ENCODE measurements around the gene FUT2. TPM values are rescaled to one million over a fixed set of nuclear protein-coding genes. Genes with fewer than 3 reads are reported as not detected.
A peak's percentile ranks its signal among the peaks of the same experiment; 100 is the strongest.
"Not testable (repeated sequence)": the region's sequence is repeated elsewhere in the genome, so short reads cannot be mapped to it uniquely, and the experiment has no call there.

FUT2 gene
- total RNA-seq: under 0.01 TPM

DNA sequence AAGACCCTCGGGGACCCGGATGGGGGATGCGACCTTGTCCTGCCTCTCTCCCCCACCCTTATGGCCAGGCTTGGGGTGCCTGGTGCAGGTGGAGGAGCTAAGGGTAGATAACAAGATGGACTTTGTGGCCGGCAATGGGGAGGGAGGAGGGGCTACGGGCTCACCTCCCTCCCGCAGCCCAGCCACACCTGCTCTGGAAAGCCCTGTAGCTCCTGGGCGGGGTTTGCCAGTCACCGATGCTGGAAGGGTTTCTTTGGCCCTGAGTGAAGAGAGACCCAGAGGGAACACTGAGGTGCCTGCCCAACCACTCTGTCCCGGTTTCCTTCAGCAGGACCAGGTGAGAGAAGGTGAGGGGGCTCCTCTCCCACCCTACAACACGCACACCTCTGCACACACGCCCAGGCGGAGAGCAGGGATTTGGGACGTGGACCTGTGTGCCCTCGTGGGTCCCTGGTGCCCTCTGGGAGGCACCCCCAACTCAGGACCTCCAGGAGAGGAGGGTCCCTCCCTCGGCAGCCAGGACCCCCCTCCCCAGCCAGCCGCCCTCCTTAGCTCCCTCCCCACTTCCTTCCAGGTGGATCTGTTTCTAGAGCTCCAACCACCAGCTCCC is at the start of gene FUT2:
Gene FUT2, plus strand, starts transcription at position 229 of the 610 bp plus-strand sequence. CDS start 6,986 bp downstream, outside the sequence.
- DNase-seq (ENCODE audit: low read depth in 2 of 3, low spot score in 2 of 3): no peak

DNA sequence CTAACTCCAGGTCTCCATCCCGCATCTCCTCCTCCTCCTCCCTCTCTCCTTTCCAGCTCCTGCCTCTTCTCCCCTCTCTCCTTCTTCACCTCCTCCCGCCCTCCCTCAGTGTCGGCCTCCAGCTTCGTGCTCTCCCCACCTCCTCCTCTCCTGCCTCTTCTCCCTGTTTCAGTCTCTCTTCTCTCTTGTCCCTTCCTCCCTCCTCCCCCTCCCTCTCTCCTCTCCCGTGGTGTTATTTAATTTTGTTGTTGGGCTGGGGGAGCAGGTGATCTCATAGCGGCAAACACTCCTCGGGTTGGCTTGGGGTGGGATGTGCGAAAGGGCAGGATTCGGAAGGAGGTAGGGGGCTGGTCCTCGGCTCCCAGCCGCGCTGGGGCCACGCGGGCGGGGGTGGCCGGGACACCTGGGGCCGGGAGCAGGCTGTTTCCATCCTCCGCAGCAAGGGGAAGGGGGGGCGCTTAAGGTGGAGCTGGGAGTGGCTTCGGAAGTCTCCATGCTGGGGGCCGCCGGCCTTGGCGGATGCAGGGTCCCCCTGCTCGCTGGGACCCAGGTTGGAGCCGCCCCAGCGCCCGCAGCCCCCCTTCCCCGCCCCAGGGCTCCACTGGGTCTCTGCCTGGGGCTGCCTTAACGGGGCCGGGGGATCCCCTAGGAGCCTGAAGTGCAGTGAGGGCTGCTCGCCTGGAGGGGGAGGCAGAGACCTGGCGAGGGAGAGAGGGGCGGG is 49.6 kb upstream of the FUT2 start, which contains the start of gene CA11:
Gene CA11, minus strand, starts transcription at position 187 of the 721 bp plus-strand sequence. CDS start 555 bp downstream, outside the sequence.
- DNase-seq (ENCODE audit: low read depth in 2 of 3, low spot score in 2 of 3): peak; percentile 84 to 94 (median 91)

DNA sequence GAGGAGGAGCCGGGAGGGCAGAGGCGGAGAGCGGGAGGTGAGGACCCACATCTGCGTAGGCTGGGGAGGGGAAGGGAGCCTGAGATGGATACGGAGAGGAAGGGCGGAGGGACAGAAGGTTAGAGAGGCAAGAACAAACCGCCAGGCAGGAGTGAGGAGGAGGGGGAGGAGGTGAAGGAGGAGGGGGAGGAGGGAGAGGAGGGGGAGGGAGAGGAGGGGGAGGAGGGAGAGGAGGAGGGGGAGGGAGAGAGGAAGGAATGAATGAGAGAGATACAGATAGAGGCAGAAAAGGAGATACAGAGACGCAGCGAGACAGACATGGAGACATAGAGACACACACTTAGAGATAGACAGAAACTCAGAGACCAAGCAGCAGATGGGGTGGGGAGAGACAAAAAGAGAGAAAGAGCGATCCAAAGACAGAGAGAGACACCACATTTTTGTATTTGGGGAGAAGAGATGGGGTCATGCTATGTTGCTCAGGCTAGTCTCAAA is 49.0 kb upstream of the FUT2 start:
- no peak for DNase-seq (ENCODE audit: low read depth in 2 of 3, low spot score in 2 of 3)

DNA sequence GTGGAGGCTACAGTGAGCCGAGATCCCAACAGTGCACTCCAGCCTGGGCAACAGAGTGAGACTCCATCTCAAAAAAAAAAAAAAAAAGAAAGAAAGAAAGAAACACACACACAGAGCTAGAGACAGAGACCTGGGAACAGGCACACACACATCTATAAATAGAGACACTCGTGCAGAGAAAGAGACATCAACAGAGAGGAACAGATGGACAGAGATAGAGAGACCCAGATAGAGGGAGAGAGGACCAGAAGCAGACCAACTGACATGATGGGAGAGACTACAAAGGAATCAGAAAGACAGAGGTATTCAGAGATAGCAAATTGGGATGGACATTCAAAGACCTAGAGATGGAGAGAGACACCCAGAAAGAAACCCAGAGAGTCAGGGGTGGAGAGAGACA is 47.6 kb upstream of the FUT2 start:
- no peak for DNase-seq (ENCODE audit: low read depth in 2 of 3, low spot score in 2 of 3)

DNA sequence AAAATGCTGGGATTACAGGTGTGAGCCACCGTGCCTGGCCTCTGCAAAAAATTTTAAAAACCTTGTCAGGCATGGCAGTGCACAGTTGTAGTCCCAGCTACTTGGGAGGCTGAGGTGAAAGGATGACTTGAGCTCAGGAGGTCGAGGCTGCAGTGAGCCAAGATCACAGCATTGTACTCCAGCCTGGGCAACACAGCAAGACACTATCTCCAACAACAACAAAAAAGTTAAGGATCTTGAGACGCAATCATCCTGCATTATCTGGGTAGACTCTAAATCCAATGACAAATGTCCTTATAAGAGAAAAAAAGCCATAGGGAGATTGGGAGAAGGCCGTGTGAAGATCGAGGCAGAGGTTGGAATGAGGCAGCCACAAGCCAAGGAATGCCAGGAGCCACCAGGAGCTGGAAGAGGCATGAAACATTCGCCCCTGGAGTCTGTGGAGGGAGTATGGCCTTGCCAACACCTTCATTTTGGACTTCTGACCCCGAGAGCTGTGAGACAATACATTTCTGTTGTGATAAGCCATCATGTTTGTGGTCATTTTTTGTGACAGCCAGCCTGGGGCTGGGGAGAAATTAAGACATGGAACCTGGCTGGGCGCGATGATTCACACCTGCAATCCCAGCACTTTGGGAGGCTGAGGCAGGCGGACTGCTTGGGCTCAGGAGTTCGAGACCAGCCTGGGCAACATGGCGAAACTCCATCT is 44.6 kb upstream of the FUT2 start:
- no peak for DNase-seq (ENCODE audit: low read depth in 2 of 3, low spot score in 2 of 3)

DNA sequence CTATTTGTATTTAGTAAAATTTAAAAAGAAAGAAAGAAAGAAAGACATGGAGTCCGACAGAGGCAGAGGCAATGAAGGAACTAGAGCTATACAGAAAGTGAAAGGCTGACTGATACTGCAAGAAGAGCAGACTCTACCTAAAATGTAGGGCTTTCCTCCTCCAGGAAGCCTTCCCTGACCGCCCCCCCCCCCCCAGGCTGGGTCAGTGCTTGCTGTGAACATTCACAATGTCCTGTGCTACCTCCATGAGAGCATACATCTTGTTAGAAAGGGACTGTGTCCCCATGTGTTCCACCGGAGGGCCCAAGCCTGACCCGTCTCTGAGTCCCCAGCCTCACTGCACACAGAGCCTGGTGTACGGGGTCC is 44.1 kb upstream of the FUT2 start:
- no peak for DNase-seq (ENCODE audit: low read depth in 2 of 3, low spot score in 2 of 3)

DNA sequence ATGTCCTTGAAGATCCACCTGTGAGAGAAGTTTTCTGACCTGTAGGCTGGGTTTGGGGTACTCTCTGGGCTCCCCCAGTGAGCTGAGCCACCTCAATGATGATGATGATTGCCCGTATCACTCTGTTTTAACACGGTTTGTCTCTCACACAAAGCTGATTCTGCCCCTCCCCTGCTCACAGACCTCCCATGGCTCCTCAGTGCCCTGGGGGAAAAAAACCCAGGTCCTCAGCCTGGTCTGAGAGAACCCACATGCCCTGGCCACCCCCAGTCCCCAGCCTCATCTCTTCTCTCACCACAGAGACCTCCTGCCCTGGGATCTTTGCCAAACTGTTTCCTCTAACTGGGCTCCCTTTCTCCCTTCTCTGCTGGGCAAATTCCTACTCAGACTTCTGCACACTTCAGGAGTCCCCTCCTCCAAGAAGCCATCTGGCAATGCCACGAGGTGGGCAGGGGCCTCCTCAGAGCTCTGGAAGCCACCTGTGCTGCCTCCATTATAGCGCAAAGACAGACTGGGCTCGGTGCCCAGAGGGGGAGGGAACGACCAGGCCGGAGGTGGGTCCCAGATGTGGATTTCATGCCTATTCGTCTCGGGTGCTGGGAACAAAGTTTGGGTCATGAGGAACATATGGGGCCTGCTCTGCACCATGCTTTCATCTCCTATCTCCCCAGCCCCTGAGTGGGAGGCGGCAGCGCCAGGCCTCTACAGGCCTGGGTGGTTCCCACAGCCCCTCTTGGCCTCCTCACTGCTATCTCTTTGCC is 41.3 kb upstream of the FUT2 start:
- DNase-seq (ENCODE audit: low read depth in 2 of 3, low spot score in 2 of 3): no peak

DNA sequence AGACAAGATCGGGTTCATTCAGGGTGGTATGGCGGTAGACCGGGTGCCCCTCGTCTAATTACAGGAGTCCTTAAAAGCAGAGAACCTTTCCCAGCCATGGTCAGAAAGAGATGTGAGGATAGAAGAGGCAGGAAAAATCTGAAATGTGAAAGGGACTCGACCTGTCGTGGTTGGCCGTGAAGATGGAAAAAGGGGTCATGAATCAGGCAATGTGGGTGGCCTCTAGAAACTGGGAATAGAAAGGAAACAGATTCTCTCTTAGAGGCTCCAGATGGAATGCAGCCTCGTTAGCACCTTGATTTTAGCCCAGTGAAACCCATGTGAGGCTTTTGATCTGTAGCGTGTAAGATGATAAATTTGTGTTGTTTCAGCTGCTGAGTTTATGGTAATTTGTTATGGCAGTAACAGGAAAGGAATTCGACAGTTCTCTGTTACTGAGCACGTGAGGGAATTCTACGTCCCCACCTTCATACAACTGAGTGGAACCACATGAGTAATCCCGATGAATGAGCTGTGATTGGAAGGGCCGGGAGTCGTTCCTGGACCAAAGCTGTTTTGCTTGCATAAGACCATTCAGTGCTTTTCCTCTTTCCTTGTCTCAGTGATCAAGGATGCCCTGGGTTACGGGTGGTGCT is 38.8 kb upstream of the FUT2 start:
- no peak for DNase-seq (ENCODE audit: low read depth in 2 of 3, low spot score in 2 of 3)

DNA sequence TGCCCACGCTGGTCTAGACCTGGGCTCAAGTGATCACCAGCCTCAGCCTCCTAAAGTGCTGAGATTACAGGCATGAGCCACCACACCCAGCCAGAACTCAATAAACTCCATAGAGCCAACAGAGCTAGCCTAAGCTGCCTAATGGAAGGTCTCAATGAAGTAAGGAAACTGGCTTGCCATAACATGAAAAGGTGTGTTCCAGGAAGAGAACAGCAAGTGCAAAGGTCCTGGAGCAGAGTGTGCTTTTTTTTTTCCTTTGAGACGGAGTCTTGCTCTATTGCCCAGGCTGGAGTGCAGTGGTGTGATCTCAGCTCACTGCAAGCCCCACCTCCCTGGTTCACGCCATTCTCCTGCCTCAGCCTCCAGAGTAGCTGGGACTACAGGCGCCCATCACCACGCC is 37.9 kb upstream of the FUT2 start:
- DNase-seq (ENCODE audit: low read depth in 2 of 3, low spot score in 2 of 3): not testable (repeated sequence)

DNA sequence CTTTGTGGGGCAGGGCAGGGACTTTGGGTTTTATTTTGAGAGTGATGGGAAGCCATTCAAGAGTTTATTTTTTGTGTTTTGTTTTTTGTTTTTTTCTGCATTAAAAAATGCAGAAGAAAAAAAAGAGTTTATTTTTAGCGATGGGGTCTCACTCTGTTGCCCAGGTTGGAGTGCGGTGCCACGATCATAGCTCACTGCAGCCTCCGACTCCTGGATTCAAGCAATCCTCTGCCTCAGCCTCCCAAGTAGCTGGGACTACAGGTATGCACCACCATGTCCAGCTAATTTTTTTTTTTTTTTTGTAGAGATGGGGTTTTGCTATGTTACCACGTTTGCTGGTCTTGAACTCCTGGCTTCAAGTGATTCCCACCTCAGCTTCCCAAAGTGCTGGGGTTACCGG is 37.3 kb upstream of the FUT2 start:
- DNase-seq (ENCODE audit: low read depth in 2 of 3, low spot score in 2 of 3): no peak

DNA sequence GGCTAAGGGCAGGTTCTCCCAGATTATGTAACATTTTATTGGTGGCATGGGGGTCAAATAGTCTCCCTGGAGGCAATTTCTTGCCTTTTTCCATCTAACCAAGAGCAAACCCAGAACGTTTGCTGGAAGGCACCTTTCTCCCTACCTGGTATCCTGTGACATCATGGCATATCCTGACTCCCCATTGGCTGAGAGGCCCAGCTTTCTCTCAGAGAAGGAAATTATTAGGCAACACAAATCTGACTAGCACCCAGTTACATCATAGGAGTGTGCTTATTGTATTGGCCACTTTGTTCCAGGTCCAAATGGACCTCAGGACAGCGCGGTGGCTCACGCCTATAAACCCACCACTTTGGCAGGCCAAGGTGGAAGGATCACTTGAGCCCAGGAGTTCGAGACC is 36.0 kb upstream of the FUT2 start:
- DNase-seq (ENCODE audit: low read depth in 2 of 3, low spot score in 2 of 3): peak in 1 of 3 donors; percentile 8

DNA sequence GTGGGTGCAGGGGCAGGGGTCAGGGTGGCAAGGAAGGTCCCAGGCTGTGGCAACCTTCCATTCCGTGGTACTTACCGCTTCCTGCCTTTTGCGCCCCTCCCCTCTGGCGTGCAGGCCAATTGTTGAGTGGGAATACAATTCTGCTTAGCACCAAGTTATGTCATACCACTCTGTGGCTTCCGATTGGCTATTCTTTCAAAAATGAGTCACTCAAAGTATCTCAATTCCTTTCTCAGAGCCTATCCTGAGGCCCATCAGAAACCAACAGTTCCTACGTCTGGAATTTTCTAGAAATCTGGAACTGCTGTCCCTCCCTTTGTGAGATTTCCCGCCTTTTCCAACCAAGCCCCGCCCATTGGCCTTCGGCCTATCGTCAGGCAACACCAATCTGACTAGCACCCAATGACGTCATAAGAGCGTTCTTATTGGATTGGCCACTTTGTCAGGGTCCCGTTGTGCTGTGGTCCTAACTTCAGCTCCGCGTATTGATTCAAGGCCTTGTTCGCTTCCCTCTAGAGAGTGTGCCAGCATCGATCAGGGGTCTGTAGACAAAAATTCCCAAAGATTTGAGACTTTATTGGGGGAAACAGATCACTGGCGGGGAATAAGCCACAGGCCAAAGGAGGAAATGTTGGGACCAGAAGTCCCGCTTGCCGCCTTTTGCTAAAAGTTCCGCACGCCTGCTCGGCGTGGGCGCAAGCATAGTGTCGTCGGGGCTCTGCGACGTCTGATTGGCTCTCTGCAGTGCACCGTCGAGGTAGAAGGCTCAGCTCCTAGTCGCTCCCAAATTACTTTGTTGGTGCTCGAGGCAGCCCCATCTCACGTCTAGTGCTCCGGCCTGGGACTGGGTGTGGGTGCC is 34.7 kb upstream of the FUT2 start:
- DNase-seq (ENCODE audit: low read depth in 2 of 3, low spot score in 2 of 3): peak; percentile 63 to 95 (median 88)

DNA sequence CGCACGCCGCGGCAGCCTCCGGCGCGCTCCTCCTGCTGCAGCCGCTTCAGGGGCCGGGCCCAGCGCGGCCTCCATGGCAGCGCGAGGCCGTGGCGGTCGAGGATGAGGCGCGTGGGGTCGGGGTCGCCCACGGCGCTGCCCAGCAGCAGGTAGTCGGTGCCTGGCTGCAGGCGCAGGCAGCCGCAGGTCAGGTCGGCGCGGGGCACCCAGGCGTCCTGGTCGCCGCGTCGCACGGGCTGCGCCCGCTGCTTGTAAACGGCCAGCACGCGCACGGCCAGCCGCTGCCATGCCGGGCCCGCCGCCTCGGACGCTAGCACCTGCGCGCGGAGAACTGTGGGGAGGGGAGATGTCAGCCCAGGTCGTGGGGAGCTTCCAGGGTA is 34.1 kb upstream of the FUT2 start:
- DNase-seq (ENCODE audit: low read depth in 2 of 3, low spot score in 2 of 3): no peak

DNA sequence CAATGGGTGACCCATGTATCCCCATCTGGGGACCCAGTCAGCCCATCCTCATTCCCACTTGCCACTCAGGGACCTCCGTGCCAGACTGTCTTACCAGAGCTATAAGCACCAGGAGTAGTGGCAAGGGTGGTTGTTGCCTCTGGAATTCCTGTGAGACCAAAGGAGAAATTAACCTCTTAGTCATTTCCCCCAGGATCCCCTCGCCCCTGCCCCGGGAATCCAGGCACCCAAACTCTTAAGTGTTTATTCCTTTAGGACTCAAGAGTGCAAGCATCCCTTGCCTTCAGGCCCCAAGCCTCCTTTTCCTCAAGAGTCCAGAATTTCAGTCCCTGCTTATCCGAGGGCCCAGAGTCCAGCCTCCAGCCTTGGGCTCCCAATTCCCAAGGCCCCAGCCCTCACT is 32.1 kb upstream of the FUT2 start:
- no peak for DNase-seq (ENCODE audit: low read depth in 2 of 3, low spot score in 2 of 3)

DNA sequence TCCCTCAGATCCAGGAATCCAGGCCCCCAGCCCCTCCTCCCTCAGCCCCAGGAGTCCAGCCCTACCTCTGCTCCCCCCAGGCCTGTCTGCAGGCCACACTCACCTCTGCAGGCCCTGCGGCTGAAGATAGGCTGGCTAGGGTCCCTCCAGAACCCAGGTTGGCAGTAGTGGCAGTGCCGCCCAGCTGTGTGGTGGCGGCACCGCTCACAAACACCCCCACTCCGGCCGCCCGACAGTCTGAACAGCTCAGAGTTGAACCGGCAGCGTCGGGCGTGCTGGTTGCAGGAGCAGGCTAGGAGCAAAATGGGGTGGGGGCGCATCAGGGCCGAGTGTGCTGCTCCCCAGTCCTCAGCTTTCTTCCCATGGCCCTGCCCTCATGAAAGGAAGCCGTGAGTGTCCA is 31.3 kb upstream of the FUT2 start:
- no peak for DNase-seq (ENCODE audit: low read depth in 2 of 3, low spot score in 2 of 3)

DNA sequence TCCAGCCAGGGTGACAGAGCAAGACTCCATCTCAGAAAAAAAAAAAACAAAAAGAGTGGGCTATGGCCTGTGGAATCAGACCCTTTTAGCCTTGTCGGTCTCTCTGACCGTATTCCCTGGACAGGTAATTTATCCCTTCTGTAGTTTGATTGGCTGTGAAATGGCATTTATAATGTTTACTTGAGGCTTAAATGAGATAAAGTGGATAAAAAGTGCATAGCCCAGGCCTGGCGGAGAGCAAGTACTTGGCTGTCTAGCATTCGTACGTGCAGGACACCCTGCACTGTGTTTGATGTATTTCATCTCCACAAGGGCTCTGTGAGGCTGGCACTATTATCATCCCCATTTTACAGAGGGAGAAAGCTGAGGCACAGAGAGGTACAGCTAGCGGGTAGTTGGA is 30.0 kb upstream of the FUT2 start:
- no peak for DNase-seq (ENCODE audit: low read depth in 2 of 3, low spot score in 2 of 3)

DNA sequence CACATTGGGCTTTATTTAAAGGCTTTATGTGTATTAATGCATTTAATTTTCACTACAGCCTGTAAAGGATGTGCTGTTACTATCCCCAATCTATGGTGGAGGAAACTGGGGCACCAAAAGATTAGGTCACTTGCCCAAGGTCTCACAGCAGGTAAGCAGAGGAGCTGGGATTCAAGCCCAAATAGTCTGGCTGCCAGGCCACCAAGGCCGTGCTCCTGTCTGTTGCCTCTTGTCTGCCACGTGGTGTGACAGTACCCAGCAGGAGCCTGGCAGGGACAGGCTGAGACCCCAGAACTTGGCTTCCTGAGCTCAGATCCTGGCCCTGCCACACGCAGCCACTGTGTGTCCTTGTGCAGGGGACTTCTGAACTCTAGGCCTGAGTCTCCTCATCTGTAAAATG is 27.4 kb upstream of the FUT2 start:
- DNase-seq (ENCODE audit: low read depth in 2 of 3, low spot score in 2 of 3): no peak

DNA sequence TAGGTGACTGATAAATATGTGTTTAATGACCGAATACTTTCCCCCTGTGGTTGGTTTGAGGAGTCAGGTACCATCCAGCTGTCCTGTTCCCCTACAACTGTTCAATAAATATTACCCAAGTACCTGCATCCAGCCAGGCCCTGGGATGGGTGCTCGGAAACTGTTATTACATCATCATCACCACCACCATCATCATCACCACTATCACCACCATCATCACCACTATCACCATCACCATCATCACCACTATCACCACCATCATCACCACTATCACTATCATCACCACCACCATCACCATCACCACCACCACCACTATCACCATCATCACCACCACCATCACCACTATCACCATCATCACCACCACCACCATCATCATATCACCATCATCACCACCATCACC is 27.0 kb upstream of the FUT2 start:
- no peak for DNase-seq (ENCODE audit: low read depth in 2 of 3, low spot score in 2 of 3)

DNA sequence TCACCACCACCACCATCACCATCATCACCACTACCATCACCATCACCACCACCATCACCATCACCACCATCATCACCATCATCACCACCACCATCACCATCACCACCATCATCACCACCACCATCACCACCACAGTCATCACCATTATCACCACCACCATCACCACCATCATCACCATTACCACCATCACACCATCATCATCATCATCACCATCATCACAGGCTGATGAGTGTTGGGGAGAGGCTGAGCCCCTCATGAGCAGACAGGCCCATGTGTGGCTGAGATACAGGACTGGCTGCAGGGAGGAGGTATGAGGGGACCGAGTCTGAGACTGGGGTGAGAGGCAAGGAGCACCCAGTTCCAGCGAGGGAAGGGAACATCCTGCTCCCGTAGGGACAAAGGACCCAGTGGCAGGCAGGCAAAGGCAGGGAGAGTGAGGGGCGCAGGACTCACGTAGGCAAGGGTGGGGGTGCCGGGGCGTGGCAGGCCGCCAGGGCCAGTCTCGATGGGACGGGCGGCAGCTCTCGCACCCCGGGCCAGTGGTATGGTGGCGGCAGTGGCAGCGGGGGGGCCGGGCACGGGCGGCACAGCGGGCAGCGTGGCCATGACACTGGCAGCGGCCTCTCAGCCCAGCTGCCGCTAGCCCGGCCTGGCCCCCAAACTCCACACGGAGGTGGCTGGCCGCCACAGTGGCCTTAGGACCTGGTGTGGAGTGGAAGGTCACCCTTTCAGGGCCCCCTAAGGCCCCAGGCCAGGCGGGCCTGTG is 25.7 kb upstream of the FUT2 start:
- DNase-seq (ENCODE audit: low read depth in 2 of 3, low spot score in 2 of 3): no peak
